UCSD-AML1 (cell line): ENCODE data around the gene RGP1.

ENCODE experiments used
- DNase-seq: peaks from one replicate; lab custom pipeline; 2025; ENCODE audit not compliant: unreplicated experiment; lab: John Stamatoyannopoulos, UW

RGP1 gene

DNA sequence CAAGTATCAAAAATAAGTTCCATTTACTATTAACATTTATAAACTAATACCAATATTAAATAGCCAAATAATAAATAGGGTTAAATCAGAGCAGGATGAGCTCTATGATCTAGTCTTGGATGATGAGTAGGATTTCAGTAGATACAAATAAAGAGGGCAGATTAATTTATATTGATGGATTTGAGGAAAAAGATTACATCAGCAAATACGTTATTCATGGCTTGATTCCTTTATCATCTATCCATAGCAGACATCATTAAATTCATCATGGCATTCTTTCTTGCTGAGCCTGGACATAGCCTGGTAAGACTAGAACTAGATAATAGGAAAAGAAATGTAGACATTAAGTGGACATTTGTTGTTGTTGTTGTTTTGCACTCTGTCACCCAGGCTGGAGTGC, 18.4 kb downstream of the RGP1 start:
- DNase-seq: no peak

DNA sequence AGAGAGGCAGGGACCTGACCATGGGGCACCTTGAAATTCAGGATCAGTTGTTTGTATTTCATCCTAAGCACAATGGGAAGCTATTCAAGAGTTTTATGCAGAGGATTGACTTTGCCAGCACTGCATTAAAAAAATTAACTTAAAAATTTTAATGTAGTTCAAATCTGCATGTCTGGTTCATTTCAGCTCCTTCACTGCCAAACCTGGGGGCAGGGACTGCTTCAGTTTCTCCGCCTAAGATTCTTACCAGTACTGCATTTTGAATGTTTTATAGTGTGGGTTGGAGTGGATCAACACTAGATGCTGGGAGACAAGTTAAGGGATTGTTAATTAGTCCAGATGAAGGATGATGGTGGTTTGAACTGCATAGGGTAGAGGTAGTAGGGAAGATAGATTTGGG, 20.7 kb downstream of the RGP1 start:
- no peak for DNase-seq

DNA sequence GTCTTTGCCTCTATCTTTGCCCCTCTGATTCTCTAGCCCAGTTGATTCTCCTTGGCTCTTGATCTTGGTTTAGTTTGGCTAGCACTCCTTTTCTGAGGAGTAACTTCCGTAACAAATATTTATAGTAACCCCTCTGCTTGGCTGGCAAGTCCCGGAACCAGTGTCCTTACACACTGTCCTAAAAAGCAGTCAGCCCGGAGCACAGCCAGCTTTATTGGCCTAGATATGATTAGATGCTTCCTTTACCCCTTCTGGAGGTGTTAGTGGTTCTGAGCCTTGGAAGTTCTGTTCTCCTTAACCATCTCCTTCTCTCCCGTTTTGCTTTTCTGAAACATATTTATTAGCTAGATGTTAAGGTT, 22.0 kb downstream of the RGP1 start:
- no peak for DNase-seq

DNA sequence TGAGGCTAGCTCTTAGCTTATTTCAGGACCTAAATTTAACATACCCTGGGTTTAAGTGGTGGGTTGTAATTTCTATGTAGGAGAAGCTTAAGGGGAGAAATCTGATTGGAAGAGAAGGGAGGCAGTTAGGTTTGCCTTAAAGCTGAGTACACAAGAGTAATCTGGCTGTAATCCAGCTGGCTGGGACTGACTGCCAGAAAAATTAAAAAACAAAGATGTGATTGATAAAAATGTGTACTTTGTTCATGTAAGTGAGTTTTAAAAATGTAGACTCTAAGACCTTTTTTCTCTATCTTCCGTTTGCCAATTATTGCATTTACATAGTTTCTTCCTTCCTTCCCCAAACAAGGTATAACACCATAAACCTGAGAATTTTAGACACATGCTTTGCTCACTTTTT, 22.4 kb downstream of the RGP1 start:
- no peak for DNase-seq

DNA sequence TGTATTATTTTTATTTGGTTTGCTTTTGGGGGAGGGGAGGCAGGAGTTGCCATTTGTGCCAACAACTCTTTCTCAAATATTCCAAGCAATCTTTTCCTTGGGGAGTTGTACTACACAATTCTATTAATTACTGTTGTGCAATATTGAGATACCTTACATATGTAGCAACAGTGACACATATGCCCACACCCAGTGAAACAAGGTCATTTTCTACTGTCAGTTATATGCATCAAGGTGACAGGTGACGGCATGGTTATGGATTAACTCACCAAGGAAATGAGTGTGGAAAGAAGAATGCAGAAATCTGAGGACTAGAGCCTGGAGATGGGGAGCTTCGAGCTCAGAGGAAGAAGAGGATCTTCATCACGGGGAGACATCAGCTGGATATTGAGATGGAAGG, 22.9 kb downstream of the RGP1 start:
- DNase-seq: no peak

DNA sequence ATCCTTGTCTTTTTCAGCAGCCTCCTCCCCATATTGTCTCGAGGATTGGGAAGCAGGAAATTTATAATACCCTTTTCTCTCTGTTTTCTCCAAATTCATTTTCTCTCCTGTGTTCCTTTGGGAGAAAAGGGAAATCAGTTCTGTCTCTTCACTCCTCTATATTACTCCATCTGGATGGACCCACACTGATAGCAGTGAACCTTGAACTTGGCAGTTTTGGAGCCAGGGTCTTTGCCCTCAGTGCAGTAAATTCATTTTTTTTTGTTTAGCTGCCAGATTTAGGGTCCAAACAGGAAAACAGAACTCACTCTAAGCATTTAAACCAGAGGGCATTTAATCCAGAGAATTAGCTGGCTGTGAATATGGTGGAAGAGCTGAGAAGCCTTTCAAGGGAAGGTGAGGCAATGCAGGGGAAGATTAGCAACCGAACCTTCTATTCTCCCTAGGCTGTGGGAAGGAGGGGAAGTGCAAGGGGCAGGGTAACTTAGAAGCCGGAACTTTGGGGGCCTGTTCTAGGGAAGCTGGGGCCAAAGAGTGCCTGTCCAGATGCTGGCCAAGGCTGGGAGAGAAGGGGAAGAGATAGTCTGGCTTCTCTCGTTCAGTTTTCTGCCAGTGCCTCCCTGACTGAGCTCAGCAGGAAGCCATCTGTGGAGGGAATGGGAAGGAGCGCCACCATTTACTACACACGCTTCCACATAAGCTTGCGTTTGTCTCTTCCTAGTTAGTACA, 26.0 kb downstream of the RGP1 start:
- DNase-seq: peak; percentile 68

DNA sequence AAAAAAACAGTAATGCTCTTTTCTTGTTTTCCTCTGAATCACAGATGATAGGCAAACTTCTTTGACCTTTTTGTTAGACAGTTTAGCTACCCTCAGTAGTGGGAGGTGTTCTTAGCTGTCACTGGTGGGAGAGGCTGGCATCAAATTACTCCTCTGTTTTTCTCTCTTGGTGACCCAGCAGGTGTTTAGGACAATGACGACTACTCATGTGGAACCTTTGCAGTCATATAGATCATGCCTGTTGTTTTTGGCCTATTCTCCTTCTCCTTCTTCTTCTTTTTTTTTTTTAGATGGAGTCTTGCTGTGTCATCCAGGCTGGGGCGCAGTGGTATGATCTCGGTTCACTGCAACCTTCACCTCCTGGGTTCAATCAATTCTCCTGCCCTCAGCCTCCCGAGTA, 26.9 kb downstream of the RGP1 start:
- DNase-seq: no peak

DNA sequence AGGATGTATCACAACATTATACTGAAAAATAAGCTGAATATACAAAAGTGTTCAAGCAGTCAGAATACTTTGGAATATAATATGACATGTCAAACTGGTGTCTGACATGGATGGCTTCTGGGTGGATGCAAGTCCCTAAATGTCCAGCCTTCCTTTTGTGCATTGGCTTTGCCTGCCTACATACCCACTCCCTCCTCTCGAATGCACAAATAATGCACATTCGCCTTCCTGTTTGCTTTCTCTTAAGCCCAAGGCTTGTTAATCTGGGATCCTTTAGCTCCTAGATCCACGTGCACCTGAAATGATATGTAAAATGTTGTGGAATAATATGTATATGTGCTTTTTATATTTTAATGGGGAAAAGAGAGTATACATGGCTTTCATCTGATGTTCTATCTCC, 29.4 kb downstream of the RGP1 start:
- no peak for DNase-seq

DNA sequence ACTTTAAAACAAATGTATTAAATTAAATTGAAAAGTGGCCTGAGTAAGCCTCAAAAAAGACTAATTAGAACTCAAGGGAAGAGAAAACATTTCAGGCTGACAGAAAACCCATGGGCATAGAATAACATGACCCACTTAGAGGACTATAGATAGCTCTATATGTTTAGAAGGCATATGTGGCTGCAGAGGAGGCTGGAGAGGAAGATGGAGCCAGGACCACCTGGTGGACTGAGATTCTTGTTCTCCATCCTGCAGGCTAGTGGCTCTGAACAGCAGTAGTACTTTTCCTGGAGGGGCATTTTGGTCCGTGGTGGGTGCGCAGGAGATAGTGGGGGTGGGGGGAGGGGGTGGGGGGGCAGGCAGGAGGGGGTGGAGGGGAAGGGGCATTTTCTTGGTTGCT, 32.0 kb downstream of the RGP1 start:
- no peak for DNase-seq

DNA sequence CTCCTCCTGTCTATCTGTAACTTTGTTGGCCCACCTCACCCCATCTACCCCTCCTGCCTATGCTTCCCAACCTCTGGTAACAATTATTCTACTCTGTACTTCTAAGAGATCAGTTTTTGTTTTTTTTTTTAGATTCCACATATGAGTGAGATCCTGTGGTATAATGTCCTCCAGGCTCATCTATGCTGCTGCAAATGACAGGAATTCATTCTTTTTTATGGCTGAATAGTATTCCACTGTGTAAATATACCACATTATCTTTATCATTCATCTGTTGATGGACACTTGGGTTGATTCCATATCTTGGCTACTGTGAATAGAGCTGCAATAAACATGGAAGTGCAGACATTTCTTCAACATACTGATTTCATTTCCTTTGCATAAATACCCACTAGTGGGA, 34.3 kb downstream of the RGP1 start:
- no peak for DNase-seq

DNA sequence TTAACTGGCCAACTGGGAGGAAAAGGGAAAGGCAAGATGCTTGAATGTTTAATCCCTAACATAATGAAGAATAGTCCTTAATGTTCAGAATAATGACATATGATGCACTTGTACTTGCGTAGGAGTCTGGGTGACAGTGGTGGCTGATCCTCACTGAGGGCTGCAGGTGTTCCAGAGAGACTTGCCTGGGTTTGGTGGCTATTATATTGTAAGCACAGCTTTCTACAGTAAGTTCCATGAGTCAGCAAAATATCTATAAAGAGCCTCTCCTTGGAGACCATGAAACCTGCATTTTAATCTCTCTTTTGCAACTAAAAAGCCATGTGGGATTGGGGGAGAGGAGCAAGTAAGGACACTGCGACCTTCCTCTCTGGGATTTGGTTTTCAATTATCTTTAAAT, 40.5 kb downstream of the RGP1 start:
- no peak for DNase-seq

DNA sequence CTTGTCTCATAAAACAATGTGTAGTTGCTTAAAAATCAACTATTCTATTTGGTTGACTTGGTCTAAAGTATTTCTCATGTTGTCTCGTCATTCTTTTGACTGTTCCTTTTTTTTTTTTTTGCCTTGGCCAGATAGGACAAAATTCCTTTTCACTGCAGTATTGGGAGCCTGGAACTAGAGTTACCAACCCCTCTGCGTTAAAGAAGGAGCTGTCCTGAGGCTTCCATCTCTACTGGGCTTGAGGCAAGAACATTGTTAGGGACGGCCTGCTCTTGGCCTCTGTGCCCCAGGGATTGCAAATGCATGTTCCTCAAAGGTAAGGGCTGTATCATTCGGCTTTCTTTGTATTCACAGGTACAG, 40.9 kb downstream of the RGP1 start:
- DNase-seq: no peak

DNA sequence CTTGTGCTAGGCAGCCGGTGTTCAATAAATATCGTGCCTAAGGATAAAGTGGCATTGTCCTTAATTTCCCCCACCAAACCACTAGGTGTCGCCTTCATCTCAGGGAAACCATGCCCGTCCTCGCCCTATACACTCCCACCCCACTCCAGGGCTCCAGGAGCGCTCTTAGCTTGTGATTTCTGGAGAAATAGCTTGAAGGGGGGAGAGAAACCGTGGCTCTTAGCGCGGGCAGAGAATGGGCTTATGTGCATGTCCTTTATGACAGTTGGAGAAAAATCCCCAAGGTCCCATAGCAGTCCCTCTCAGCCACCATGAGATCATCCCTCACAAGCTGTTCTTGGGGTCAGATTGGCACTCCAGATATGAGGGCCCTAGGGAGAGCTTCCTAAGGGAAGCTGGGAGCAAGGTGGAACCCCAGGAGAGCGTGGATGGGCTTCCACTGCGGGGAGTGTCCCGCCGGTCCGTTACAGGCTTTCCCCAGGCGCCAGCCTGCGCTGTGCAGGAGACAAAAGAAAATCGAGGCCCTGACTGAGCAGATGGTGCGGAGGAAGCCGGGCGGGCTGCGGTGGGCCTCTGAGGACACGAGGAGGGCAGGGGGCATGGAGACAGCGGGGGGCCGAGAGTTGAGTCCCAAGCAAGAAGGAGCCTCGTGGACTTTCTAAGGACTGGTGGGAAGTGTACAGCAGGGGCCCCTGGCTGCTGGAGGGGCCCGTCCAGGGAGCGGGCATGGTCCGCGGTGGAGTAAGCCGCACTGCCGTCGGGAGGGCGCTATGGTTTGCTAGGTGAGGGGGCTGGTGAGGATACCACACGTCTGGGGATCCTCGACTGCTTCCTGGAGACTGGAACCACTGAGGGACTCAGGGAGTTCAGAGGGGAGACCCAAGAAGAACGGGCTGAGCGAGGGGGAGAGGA, 41.6 kb downstream of the RGP1 start:
- peak; percentile 38 for DNase-seq

DNA sequence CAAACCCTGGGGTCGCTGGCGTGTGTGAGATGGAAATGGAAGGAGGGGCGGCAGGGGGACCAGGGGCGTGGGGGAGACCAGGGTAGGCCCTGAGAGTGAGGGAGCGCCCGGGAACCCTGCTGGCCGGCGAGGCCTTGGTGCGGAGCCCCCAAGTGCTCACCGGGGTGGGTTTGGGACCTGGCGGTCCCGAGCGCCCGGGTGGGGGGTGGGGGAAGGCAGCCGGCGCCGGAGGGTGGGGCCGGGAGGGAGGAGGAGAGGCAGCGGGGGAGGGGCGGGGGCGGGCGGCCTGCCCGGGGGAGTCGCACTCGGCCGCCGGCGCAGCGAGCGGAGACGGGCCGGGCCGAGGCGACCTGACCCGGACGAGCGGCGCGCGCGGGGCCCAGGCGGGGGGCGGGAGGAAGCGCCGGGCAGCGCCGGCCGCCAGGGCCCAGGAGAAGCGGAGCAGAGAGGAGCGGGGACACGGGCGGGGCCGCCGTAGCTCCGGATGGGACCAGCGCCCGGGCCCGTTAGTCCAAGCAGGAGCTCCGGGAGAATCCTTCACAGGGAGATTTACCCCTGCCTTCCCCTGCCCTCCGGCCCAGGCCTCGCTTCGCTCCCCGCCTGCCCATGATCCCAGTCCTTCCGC, 42.3 kb downstream of the RGP1 start, which contains the start of gene NPR2:
NPR2 (plus strand) TSS at position 295 of the 625 bp plus-strand sequence. CDS start 818 bp downstream, outside the sequence.
- no peak for DNase-seq

DNA sequence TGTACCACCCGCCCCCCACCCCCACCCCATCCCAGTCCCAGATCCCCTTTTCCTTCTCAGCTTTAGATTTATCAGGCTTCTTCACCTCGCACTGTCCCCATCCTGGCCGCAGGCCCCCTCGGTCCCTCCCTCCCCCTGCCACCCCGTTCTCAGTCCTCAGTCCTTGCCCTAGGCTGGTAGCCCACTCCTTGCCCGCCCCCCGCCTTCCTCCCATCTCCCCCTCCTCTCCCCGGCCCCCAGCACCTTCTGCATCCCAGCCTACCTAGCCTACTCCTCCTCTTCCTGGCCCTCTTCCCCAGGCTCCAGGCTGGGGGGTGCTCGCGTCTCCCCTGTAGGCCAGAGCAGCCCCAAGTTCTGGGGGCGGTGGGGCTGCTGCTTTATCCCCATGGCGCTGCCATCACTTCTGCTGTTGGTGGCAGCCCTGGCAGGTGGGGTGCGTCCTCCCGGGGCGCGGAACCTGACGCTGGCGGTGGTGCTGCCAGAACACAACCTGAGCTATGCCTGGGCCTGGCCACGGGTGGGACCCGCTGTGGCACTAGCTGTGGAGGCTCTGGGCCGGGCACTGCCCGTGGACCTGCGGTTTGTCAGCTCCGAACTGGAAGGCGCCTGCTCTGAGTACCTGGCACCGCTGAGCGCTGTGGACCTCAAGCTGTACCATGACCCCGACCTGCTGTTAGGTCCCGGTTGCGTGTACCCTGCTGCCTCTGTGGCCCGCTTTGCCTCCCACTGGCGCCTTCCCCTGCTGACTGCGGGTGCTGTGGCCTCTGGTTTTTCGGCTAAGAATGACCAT, 43.1 kb downstream of the RGP1 start:
- DNase-seq: no peak

DNA sequence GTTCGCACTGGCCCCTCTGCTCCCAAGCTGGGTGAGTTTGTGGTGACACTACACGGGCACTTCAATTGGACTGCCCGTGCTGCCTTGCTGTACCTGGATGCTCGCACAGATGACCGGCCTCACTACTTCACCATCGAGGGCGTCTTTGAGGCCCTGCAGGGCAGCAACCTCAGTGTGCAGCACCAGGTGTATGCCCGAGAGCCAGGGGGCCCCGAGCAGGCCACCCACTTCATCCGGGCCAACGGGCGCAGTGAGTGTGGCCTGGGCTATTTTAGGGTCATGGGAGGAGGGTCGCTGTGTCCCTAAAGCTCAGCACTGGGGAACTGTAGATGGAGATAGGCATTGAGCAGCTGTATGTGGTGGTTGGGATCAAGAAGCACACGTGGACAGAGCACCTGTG, 43.7 kb downstream of the RGP1 start:
- no peak for DNase-seq

DNA sequence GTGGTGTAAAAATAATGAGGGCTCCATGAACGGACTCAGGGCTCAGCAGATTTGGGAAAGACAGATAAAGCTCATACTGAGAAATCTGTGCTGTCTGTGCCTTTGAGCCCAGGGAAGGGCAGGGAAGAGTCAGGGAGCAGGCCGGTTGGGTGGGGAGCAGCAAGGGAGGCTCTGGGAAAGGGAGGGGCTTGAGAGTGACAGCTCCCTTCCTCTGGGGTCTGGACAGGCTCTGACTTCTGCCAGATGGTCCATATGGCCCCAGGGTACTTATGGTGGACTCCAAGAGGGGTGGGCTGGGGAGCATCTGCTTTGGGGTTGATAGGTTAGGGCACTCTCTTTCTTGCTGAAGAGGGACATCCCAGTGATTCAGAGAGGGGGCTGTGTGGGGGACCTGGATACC, 44.4 kb downstream of the RGP1 start:
- no peak for DNase-seq

DNA sequence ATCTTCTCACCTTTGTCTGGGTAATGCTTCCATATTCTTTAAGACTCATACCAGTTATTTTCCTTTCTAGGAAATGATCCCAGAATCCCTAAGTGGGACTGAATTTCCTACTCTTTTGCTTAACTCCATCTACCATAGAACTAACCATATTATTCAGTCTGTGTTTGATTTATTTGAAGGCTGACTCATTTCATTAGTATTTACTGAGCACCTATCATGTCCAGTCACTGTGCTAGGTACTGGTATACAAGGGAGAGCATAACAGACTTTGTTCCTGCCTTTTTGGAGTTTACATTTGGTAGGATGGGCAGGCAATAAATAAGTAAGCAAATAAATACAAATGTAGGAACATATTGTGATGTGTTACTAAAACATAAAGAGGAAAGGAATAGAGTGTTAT, 46.6 kb downstream of the RGP1 start:
- DNase-seq: no peak

DNA sequence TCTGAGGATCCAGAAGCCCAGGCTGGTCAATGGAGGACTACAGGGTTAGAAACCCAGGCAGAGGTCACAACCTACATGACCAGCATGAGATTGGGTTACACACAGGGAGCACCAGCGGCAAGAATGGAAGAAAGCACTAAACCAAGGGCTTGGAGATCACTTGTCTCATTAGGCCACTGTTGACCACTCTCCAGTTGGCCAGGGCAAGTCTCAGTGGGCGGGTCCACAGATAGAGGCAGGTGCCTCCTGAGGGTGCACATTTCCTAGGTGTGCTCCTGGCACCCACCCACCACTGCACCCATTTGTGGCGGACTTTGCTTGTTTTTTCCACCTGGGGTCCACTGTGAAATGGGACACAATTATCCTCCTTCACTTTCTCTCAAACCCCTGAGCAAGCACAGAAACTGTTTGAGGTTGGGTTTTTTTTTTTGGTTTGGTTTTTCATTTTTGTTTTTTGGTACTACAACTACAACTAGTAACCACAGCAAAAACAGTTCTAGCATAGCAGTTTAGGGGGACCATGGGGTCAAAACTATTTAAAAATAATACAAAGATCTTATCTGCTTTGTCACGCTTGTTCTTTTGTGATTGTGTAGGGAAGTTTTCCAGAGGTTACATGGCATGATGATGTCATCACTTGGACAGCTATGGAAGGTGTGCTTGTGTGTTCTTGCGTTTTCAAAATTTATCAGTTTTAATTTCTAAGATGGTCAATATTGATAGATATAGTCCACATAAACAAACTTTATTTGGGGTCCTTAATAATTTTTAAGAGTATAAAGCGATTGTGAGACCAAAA, 48.4 kb downstream of the RGP1 start:
- DNase-seq: no peak

DNA sequence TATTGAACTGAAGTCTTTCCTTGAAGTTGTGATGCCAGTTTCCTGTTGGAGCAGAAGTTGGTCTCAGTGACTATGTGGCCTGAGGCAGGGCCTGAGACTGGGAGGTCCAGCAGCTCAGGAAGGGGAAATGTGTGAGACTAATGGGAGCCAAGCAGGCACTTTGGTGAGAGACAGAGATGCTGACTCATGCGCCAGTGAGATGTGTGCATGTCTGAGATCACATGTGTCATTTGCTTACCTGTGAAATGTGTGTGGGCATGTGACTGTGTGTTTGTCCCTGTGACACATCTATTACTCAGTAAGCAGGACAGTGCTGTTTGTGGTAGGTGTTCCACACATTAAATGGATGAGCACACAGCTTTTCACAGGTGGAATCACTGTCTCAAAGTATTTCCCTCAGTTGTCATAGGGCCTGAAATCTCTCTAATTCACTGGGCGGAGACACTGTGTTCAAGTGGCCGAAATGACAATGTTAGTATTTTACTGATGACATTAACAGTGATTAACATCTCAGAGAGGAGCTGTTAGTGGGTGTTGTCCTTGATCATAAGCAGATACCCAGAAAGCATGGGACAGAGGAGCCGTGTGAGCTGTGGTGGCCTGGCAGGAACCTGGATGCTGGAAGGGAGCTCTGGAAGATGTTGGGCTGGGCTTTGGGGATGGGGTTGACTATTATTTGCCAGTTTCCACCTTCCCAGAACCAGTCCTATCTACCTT, 49.7 kb downstream of the RGP1 start:
- peak; percentile 39 for DNase-seq
